Measurements from ENCODE around the gene TRAF3IP3.

DNA sequence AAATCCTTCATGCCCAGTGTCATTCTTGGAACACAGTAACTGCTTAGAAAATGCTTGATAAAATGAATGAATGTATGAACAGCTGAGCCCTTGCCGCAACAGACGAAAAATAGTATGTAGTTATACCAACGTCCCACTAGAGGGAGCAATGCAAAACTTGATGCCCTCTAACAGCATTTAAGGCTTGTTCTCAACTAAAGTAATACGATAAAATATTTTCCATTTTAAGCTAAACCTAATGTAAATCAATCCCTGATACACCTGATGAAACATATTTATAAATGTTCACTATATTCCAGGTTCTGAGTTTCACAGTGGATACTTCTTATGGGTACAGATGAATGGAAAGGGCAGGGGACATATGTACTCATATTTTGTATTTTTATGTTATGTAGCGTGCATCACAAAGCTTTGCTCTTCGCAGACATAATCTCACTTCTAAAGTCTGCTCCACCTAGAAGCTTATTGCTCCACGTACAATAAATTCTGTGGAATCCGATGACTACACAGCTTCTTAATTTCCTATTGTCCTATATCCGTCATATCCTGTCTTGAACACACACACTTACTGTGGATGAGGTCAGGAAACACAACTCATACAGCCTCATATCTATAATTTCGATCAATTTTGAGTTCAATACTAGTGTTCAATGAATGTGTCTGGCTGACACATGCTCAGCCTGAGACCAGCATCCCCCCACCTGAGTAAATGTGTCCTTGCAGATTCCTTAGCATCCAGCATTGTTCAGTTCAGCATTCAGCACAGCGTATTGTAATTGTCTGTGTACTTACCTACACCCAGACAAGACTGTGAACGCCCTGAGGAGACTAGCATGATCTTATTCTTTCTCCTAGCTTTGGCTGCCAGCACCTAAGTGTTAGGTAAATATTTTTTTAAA lies 67.5 kb downstream of the TRAF3IP3 start:
- no peak for TF ChIP-seq POLR2A (IDR thresholded peaks at IDR 0.05; ENCODE audit: low read length)
- TF ChIP-seq, protein P1, sequence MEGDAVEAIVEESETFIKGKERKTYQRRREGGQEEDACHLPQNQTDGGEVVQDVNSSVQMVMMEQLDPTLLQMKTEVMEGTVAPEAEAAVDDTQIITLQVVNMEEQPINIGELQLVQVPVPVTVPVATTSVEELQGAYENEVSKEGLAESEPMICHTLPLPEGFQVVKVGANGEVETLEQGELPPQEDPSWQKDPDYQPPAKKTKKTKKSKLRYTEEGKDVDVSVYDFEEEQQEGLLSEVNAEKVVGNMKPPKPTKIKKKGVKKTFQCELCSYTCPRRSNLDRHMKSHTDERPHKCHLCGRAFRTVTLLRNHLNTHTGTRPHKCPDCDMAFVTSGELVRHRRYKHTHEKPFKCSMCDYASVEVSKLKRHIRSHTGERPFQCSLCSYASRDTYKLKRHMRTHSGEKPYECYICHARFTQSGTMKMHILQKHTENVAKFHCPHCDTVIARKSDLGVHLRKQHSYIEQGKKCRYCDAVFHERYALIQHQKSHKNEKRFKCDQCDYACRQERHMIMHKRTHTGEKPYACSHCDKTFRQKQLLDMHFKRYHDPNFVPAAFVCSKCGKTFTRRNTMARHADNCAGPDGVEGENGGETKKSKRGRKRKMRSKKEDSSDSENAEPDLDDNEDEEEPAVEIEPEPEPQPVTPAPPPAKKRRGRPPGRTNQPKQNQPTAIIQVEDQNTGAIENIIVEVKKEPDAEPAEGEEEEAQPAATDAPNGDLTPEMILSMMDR (IDR thresholded peaks at IDR 0.05) = peak; percentile 73
- TF ChIP-seq SREBF2 (IDR thresholded peaks at IDR 0.05) = no peak
- TF ChIP-seq RFX5 (IDR thresholded peaks at IDR 0.05) = no peak
- TF ChIP-seq SMC3 (IDR thresholded peaks at IDR 0.05) = peak; percentile 40; the same call in 1 of the 3 replicates
- TF ChIP-seq, protein P2, sequence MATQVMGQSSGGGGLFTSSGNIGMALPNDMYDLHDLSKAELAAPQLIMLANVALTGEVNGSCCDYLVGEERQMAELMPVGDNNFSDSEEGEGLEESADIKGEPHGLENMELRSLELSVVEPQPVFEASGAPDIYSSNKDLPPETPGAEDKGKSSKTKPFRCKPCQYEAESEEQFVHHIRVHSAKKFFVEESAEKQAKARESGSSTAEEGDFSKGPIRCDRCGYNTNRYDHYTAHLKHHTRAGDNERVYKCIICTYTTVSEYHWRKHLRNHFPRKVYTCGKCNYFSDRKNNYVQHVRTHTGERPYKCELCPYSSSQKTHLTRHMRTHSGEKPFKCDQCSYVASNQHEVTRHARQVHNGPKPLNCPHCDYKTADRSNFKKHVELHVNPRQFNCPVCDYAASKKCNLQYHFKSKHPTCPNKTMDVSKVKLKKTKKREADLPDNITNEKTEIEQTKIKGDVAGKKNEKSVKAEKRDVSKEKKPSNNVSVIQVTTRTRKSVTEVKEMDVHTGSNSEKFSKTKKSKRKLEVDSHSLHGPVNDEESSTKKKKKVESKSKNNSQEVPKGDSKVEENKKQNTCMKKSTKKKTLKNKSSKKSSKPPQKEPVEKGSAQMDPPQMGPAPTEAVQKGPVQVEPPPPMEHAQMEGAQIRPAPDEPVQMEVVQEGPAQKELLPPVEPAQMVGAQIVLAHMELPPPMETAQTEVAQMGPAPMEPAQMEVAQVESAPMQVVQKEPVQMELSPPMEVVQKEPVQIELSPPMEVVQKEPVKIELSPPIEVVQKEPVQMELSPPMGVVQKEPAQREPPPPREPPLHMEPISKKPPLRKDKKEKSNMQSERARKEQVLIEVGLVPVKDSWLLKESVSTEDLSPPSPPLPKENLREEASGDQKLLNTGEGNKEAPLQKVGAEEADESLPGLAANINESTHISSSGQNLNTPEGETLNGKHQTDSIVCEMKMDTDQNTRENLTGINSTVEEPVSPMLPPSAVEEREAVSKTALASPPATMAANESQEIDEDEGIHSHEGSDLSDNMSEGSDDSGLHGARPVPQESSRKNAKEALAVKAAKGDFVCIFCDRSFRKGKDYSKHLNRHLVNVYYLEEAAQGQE (IDR thresholded peaks at IDR 0.05) = no peak
- no peak for TF ChIP-seq KDM1A (IDR thresholded peaks at IDR 0.05; ENCODE audit: low read depth)
- no peak for TF ChIP-seq TP53 (CRISPR knock-in tag; IDR thresholded peaks at IDR 0.05)
- TF ChIP-seq, protein P3, sequence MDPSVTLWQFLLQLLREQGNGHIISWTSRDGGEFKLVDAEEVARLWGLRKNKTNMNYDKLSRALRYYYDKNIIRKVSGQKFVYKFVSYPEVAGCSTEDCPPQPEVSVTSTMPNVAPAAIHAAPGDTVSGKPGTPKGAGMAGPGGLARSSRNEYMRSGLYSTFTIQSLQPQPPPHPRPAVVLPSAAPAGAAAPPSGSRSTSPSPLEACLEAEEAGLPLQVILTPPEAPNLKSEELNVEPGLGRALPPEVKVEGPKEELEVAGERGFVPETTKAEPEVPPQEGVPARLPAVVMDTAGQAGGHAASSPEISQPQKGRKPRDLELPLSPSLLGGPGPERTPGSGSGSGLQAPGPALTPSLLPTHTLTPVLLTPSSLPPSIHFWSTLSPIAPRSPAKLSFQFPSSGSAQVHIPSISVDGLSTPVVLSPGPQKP (IDR thresholded peaks at IDR 0.05; ENCODE audit: low read depth, low read length) = no peak
- no peak for TF ChIP-seq ESRRA (IDR thresholded peaks at IDR 0.05; ENCODE audit: borderline replicate concordance, low read length)
- TF ChIP-seq EP300 (IDR thresholded peaks at IDR 0.05) = no peak
- TF ChIP-seq CHD4 (IDR thresholded peaks at IDR 0.05; ENCODE audit: borderline replicate concordance) = no peak
- TF ChIP-seq FOSL2 (IDR thresholded peaks at IDR 0.05) = no peak
- TF ChIP-seq FOSL2 (CRISPR knock-in tag; IDR thresholded peaks at IDR 0.05) = no peak

Data from A549 (cell line).